ENCODE measurements around the gene JHY. TPM values are rescaled to one million over a fixed set of nuclear protein-coding genes. Genes with fewer than 3 reads are reported as not detected.

JHY gene
- total and polyA plus RNA-seq, 2 of the 4 experiments (the other 2 are of a cell fraction), result 0.51 to 0.54 TPM

DNA sequence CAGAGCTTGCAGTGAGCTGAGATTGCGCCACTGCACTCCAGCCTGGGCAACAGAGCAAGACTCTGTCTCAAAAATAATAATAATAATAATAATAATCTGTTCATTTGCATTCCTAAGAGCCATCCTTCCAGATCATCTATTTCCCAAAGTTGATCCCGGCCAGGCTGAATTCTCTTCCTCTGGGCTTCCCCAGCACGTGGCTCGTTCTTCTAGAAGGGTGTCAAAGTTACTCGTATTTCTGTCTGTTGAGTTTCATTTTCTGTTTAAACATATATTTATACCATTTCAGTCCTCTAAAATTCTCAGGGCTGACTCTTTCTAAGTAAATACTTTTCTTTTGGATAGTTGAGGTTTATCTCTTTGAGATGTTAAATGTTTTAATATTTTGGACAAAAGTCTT lies 4.8 kb upstream of the JHY start:
- H3K9me3 ChIP-seq (ENCODE audit: control insufficient read depth, insufficient read depth, low read length), result no peaks in the 10 kb centered on the region
- ATAC-seq (ENCODE audit: low read depth), result no peak
- H2BK120ac ChIP-seq (ENCODE audit: low read depth, low read length), result no peak overlapping the region
- POLR2A ChIA-PET (ENCODE audit: unreplicated experiment), result no interaction called here
- no TSS peak for BruUV-seq (replicated peaks)
- H2AK9ac ChIP-seq (replicated peaks; ENCODE audit: low read depth, low read length, poor library complexity), result no peak overlapping the region
- H3K36me3 ChIP-seq (ENCODE audit: control insufficient read depth, insufficient read depth, low read length), result no peaks in the 10 kb centered on the region
- DNase-seq, result no peak
- H2AFZ ChIP-seq (replicated peaks; ENCODE audit: low read length, poor library complexity), result no peak overlapping the region
- no peak for TF ChIP-seq MXI1 (IDR thresholded peaks at IDR 0.05; ENCODE audit: borderline replicate concordance, low read depth, low read length)
- no peak for TF ChIP-seq CTCF (conservative IDR thresholded peaks at IDR 0.05; ENCODE audit: low read depth, low read length)
- no peak for TF ChIP-seq NFE2L2 (IDR thresholded peaks at IDR 0.05; ENCODE audit: low read depth, low read length)
- H2BK15ac ChIP-seq (ENCODE audit: low read depth, low read length), result no peak overlapping the region
- no peak overlapping the region for H3K4me2 ChIP-seq (ENCODE audit: low read depth, low read length)
- no peak overlapping the region for H3K4me3 ChIP-seq (ENCODE audit: insufficient read depth, low read depth, low read length)
- H2AK5ac ChIP-seq (ENCODE audit: low read depth, low read length), result no peak overlapping the region
- no peak overlapping the region for H2BK5ac ChIP-seq (ENCODE audit: low read depth, low read length, poor library complexity, severe bottlenecking)
- no peak overlapping the region for H4K8ac ChIP-seq (ENCODE audit: low read depth in 2 of 2, low read length in 2 of 2)
- H3K79me1 ChIP-seq (ENCODE audit: low read depth in 1 of 2, low read length in 2 of 2), result no peaks in the 10 kb centered on the region
- in situ Hi-C loops (cut with MboI; ENCODE audit: low sequenced_read_pairs), result no loop called here
- no peak overlapping the region for H3K4ac ChIP-seq (ENCODE audit: low read depth, low read length)
- H4K5ac ChIP-seq (ENCODE audit: low read depth, low read length), result no peak overlapping the region
- H2BK20ac ChIP-seq (ENCODE audit: low read depth, low read length), result no peak overlapping the region
- WGBS, 2 experiments (ENCODE audit: extremely low coverage in 2 of 2, insufficient read length in 1 of 2), result no CpG with 5 or more reads among the region's 5 CpGs
- H4K20me1 ChIP-seq (ENCODE audit: insufficient read depth, low read length), result no peaks in the 10 kb centered on the region
- no peak overlapping the region for H3K18ac ChIP-seq (ENCODE audit: low read depth, low read length)
- no peaks in the 10 kb centered on the region for H3K4me1 ChIP-seq (ENCODE audit: control insufficient read depth, insufficient read depth, low read length)
- dilution Hi-C loops (cut with HindIII; ENCODE audit: low sequenced_read_pairs, unreplicated experiment), result no loop called here
- intact Hi-C loops (cut with micrococcal nuclease), result no loop called here
- H3K23ac ChIP-seq (ENCODE audit: low read depth, low read length), result no peak overlapping the region
- no peak overlapping the region for H4K91ac ChIP-seq (ENCODE audit: insufficient read depth, low read depth, low read length)
- H3K56ac ChIP-seq (ENCODE audit: extremely low read depth, insufficient read depth, low read length), result no peak overlapping the region
- no peak overlapping the region for H3K14ac ChIP-seq (replicated peaks; ENCODE audit: low read depth, low read length)
- H3K27ac ChIP-seq (ENCODE audit: insufficient read depth, low read length), result no peak overlapping the region
- CTCF ChIA-PET, result no interaction called here
- no peak overlapping the region for H3K9ac ChIP-seq (ENCODE audit: low read depth, low read length)
- peaks cover 34% of the 10 kb centered on the region for H3K27me3 ChIP-seq (ENCODE audit: control insufficient read depth, insufficient read depth, low read length)
- H3K9me1 ChIP-seq (ENCODE audit: insufficient read depth, low read length), result no peaks in the 10 kb centered on the region
